Breast epithelium (tissue), 3 donors: Measurements from ENCODE around the gene ST8SIA2.

ENCODE experiments used
- CTCF ChIP-seq, 3 donors: fragments of 450-650 bp; IDR thresholded peaks; one replicate each; pipeline ENCODE4 v1.5.1; 2016 to 2017; ENCODE audit warnings: antibody characterized with exemption in 3 of 3, mild to moderate bottlenecking in 3 of 3, moderate library complexity in 3 of 3
- POLR2A ChIP-seq: fragments of 450-650 bp; IDR thresholded peaks from one replicate; pipeline ENCODE4 v1.6.1; 2016; ENCODE audit warnings: antibody characterized with exemption, mild to moderate bottlenecking, moderate library complexity
- POLR2AphosphoS5 ChIP-seq, 3 donors: sonication (generic); formaldehyde crosslinking; IDR thresholded peaks; one replicate each; pipeline ENCODE4 v1.6.1; 2017; ENCODE audit warnings: antibody characterized with exemption in 3 of 3

- no peak for TF ChIP-seq POLR2AphosphoS5 (IDR thresholded peaks at IDR 0.05)
- TF ChIP-seq POLR2A = no peak
- TF ChIP-seq CTCF (IDR thresholded peaks at IDR 0.05) = no peak
Observed at GRCh38 chr15:92407916-92408315, 14.2 kb downstream of the ST8SIA2 start.
